Trophoblast cell (in vitro differentiated cells and primary cell): ENCODE data around the gene CFAP90.

Source experiments
- DNase-seq, 2 donors: peaks; one replicate each; pipeline ENCODE4 v3.0.0-alpha.2; 2016
- H2AFZ ChIP-seq: 2 replicates; pipeline ENCODE4 v1.6.1; 2013; ENCODE audit warnings: low read length, moderate library complexity, mild to moderate bottlenecking; ENCODE audit not compliant: insufficient read depth, poor library complexity
- H2AK5ac ChIP-seq: 2 replicates; pipeline ENCODE4 v1.6.1; 2013; ENCODE audit warnings: mild to moderate bottlenecking, low read length
- H2BK120ac ChIP-seq: 2 replicates; pipeline ENCODE4 v1.6.1; 2013; ENCODE audit warnings: low read length, mild to moderate bottlenecking, moderate library complexity; ENCODE audit not compliant: insufficient read depth, poor library complexity
- H2BK12ac ChIP-seq: 2 replicates; pipeline ENCODE4 v1.6.1; 2013; ENCODE audit warnings: mild to moderate bottlenecking, low read length, moderate library complexity
- H2BK5ac ChIP-seq: 2 replicates; pipeline ENCODE4 v1.6.1; 2013; ENCODE audit warnings: low read length, low read depth, moderate library complexity, mild to moderate bottlenecking; ENCODE audit not compliant: poor library complexity
- H3K14ac ChIP-seq: 2 replicates; pipeline ENCODE4 v1.6.1; 2013; ENCODE audit warnings: mild to moderate bottlenecking, low read length
- H3K18ac ChIP-seq: 2 replicates; pipeline ENCODE4 v1.6.1; 2013; ENCODE audit warnings: mild to moderate bottlenecking, low read length
- H3K23ac ChIP-seq: 2 replicates; pipeline ENCODE4 v1.6.1; 2013; ENCODE audit warnings: low read length
- H3K27ac ChIP-seq: 2 replicates; pipeline ENCODE4 v1.5.1; 2013; ENCODE audit warnings: low read depth, mild to moderate bottlenecking, inconsistent platforms, low read length, moderate library complexity
- H3K27me3 ChIP-seq: 2 replicates; pipeline ENCODE4 v1.6.1; 2013; ENCODE audit warnings: inconsistent platforms, mild to moderate bottlenecking, low read length, moderate library complexity; ENCODE audit not compliant: insufficient read depth
- H3K36me3 ChIP-seq, 2 experiments: 1 replicate in 1 of 2; 2 replicates in 1 of 2; pipeline ENCODE4 v1.6.1; 2013; ENCODE audit warnings: low read length in 2 of 2, mild to moderate bottlenecking in 2 of 2, moderate library complexity in 1 of 2; ENCODE audit not compliant: insufficient read depth in 2 of 2, control insufficient read depth in 1 of 2
- H3K4ac ChIP-seq: 2 replicates; pipeline ENCODE4 v1.6.1; 2013; ENCODE audit warnings: low read depth, mild to moderate bottlenecking, low read length, moderate library complexity
- H3K4me1 ChIP-seq, 2 experiments: 1 replicate in 1 of 2; 2 replicates in 1 of 2; pipeline ENCODE4 v1.6.1; 2013; ENCODE audit warnings: low read length in 2 of 2, mild to moderate bottlenecking in 2 of 2, moderate library complexity in 1 of 2; ENCODE audit not compliant: insufficient read depth in 2 of 2, control insufficient read depth in 1 of 2
- H3K4me2 ChIP-seq: 2 replicates; pipeline ENCODE4 v1.6.1; 2013; ENCODE audit warnings: inconsistent platforms, mild to moderate bottlenecking, low read length, moderate library complexity
- H3K4me3 ChIP-seq: 2 replicates; pipeline ENCODE4 v1.5.1; 2013; ENCODE audit warnings: mild to moderate bottlenecking, low read depth, low read length, inconsistent platforms
- H3K79me1 ChIP-seq: one replicate; pipeline ENCODE4 v1.6.1; 2013; ENCODE audit warnings: low read length
- H3K79me2 ChIP-seq: 2 replicates; pipeline ENCODE4 v1.6.1; 2013; ENCODE audit warnings: low read length, mild to moderate bottlenecking; ENCODE audit not compliant: control insufficient read depth, insufficient read depth, poor library complexity
- H3K9ac ChIP-seq: 2 replicates; pipeline ENCODE4 v1.6.1; 2013; ENCODE audit warnings: mild to moderate bottlenecking, low read length
- H3K9me3 ChIP-seq: 2 replicates; pipeline ENCODE4 v1.6.1; 2013; ENCODE audit warnings: low read depth, mild to moderate bottlenecking, control low read depth, inconsistent platforms, low read length; ENCODE audit not compliant: insufficient read depth
- H4K12ac ChIP-seq: 2 replicates; pipeline ENCODE4 v1.6.1; 2013; ENCODE audit warnings: low read depth, mild to moderate bottlenecking, low read length, moderate library complexity
- H4K8ac ChIP-seq: 2 replicates; pipeline ENCODE4 v1.6.1; 2013; ENCODE audit warnings: low read depth, mild to moderate bottlenecking, low read length, moderate library complexity
- H4K91ac ChIP-seq: one replicate; pipeline ENCODE4 v1.6.1; 2013; ENCODE audit warnings: low read depth, mild to moderate bottlenecking, low read length, moderate library complexity
- WGBS: extraction: QIAGEN DNeasy Blood & Tissue Kit; methylation state at CpG from one replicate; pipeline ENCODE4 v1.1.7; 2013; ENCODE audit warnings: missing lambda C conversion rate; ENCODE audit not compliant: insufficient read length, insufficient coverage; ENCODE audit errors: extremely low coverage; 5-methylcytosine and 5-hydroxymethylcytosine counted together

CFAP90 gene

GRCh38 chr5:7827610-7828009 lies 23.3 kb downstream of the CFAP90 start:
- WGBS: no CpG with 5 or more reads among the region's 6 CpGs
- no peak overlapping the region for H3K14ac ChIP-seq

DNA sequence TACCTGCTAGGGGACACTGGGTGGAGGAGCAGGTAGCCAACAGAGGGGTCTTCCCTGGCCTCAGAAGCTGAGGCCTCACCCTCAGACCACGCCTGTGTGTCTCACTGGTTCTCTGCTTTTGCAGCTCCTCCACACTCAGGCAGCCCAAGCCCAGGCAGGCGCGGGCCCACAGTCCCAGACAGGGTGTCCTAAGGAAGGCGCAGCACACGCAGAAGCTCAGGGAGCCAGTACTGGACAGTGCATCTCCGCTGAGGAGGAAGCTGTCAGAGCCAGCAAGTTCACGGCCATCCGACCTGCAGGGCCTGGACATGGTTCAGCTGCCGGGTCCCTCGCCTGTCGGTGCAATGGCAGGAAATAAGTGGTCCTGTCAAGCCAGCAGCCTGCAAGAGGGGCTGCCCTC lies 25.3 kb downstream of the CFAP90 start:
- Histone ChIP-seq H4K91ac (no peak overlapping the region), H3K27me3 (no peaks in the 10 kb centered on the region), H3K9ac (no peak overlapping the region), H3K4me1 (peaks cover 4 to 5% of the 10 kb centered on the region in 2 experiments), H3K4me3 (no peak overlapping the region), H3K79me1 (no peaks in the 10 kb centered on the region), H2BK120ac (no peak overlapping the region), H3K23ac (no peak overlapping the region), H3K79me2 (no peaks in the 10 kb centered on the region), H3K27ac (no peak overlapping the region), H2BK12ac (no peak overlapping the region), H3K36me3 (no peaks in the 10 kb centered on the region), H3K4ac (no peak overlapping the region), H2BK5ac (no peak overlapping the region), H4K8ac (no peak overlapping the region), H2AK5ac (no peak overlapping the region), H3K14ac (no peak overlapping the region), H3K18ac (no peak overlapping the region), H4K12ac (no peak overlapping the region), H2AFZ (no peak overlapping the region), H3K9me3 (peaks cover 4% of the 10 kb centered on the region), H3K4me2 (no peak overlapping the region)
- WGBS: no CpG with 5 or more reads among the region's 11 CpGs
- no peak for DNase-seq

More at GRCh38 chr5:7827610-7828009, 23.3 kb downstream of the CFAP90 start:
- DNase-seq: peak in 1 of 2 donors; percentile 14
- peaks cover 7% of the 10 kb centered on the region for H3K9me3 ChIP-seq
- no peak overlapping the region for H2AK5ac ChIP-seq
- no peak overlapping the region for H2BK12ac ChIP-seq
- no peak overlapping the region for H4K12ac ChIP-seq
- no peaks in the 10 kb centered on the region for H3K4me1 ChIP-seq
- no peak overlapping the region for H3K4ac ChIP-seq
- H3K23ac ChIP-seq: no peak overlapping the region
- no peaks in the 10 kb centered on the region for H3K79me2 ChIP-seq
- no peak overlapping the region for H3K27ac ChIP-seq
- no peak overlapping the region for H2BK120ac ChIP-seq
- no peak overlapping the region for H4K91ac ChIP-seq
- H3K9ac ChIP-seq: no peak overlapping the region
- H4K8ac ChIP-seq: no peak overlapping the region
- no peak overlapping the region for H2AFZ ChIP-seq
- H3K79me1 ChIP-seq: no peaks in the 10 kb centered on the region
- no peaks in the 10 kb centered on the region for H3K27me3 ChIP-seq
- H3K18ac ChIP-seq: no peak overlapping the region
- no peak overlapping the region for H3K4me2 ChIP-seq
- no peak overlapping the region for H3K4me3 ChIP-seq
- H2BK5ac ChIP-seq: no peak overlapping the region
- no peaks in the 10 kb centered on the region for H3K36me3 ChIP-seq

DNA sequence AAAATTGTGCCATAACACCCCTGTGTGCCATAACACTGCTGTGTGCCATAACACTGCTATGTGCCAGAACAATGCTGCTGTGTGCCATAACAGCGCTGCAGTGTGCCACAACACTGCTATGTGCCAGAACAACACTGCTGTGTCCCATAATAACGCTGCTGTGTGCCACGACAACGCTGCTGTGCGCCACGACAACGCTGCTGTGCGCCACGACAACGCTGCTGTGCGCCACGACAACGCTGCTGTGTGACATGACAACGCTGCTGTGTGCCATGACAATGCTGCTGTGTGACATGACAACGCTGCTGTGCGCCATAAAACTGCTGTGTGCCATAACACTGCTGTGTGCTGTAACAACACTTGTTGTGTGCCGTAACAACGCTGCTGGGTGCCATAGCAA lies 25.9 kb downstream of the CFAP90 start:
- Histone ChIP-seq H3K36me3 (no peaks in the 10 kb centered on the region), H2BK120ac (no peak overlapping the region), H4K8ac (no peak overlapping the region), H3K4ac (no peak overlapping the region), H3K27ac (no peak overlapping the region), H3K14ac (no peak overlapping the region), H3K18ac (no peak overlapping the region), H3K9me3 (peaks cover 4% of the 10 kb centered on the region), H2AFZ (no peak overlapping the region), H2BK5ac (no peak overlapping the region), H3K4me2 (no peak overlapping the region), H3K79me2 (no peaks in the 10 kb centered on the region), H2BK12ac (no peak overlapping the region), H3K79me1 (no peaks in the 10 kb centered on the region), H3K4me1 (peaks cover 4 to 5% of the 10 kb centered on the region in 2 experiments), H4K12ac (no peak overlapping the region), H2AK5ac (no peak overlapping the region), H3K27me3 (no peaks in the 10 kb centered on the region), H3K23ac (no peak overlapping the region), H3K4me3 (peak overlapping the region; percentile 54), H4K91ac (no peak overlapping the region), H3K9ac (no peak overlapping the region)
- no CpG with 5 or more reads among the region's 18 CpGs for WGBS
- no peak for DNase-seq

DNA sequence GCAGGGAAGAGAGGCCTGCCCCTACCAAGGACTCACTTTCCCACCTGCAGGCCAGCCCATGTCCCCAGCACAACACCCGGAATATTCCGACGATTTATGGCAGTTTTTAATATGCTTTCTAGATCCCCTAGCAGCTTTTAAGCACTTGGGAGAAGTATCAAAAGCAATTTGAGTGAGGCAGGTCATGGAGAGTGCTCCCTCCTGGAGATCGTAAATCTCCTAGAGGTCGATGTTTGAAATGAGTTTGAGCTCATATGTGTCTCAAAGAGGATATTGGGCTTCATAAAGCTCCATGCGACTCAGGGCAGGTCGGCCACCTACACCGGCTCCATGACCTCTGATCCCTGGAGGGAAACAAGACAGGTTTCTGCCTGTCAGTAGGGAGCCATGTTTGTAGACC lies 27.3 kb downstream of the CFAP90 start:
- WGBS: no CpG with 5 or more reads among the region's 8 CpGs
- Histone ChIP-seq H2BK12ac (no peak overlapping the region), H3K18ac (no peak overlapping the region), H3K79me1 (no peaks in the 10 kb centered on the region), H3K36me3 (no peaks in the 10 kb centered on the region), H3K79me2 (no peaks in the 10 kb centered on the region), H3K4me2 (no peak overlapping the region), H4K12ac (no peak overlapping the region), H3K4ac (no peak overlapping the region), H3K4me3 (no peak overlapping the region), H3K4me1 (peaks cover 4 to 5% of the 10 kb centered on the region in 2 experiments), H4K8ac (no peak overlapping the region), H2BK5ac (no peak overlapping the region), H4K91ac (no peak overlapping the region), H3K9me3 (peaks cover 4% of the 10 kb centered on the region), H3K27ac (no peak overlapping the region), H2AK5ac (no peak overlapping the region), H3K9ac (no peak overlapping the region), H2AFZ (no peak overlapping the region), H2BK120ac (no peak overlapping the region), H3K14ac (no peak overlapping the region), H3K23ac (no peak overlapping the region), H3K27me3 (no peaks in the 10 kb centered on the region)
- DNase-seq: no peak
